Esophagus (tissue), 2 donors: Measurements from ENCODE around the gene PPP3CA. TPM values are rescaled to one million over a fixed set of nuclear protein-coding genes. Genes with fewer than 3 reads are reported as not detected.
"Not testable (repeated sequence)": the region's sequence is repeated elsewhere in the genome, so short reads cannot be mapped to it uniquely, and the experiment has no call there.

Source experiments
- H3K27ac ChIP-seq, 2 donors: one replicate each; pipeline ENCODE4 v1.5.1; 2013; ENCODE audit warnings: low read depth in 2 of 2, mild to moderate bottlenecking in 2 of 2, inconsistent platforms in 1 of 2, low read length in 1 of 2, moderate library complexity in 1 of 2
- H3K27me3 ChIP-seq, 2 donors: one replicate each; pipeline ENCODE4 v1.6.1; 2013; ENCODE audit warnings: low read length in 2 of 2, control low read depth in 1 of 2, mild to moderate bottlenecking in 1 of 2; ENCODE audit not compliant: insufficient read depth in 2 of 2, control insufficient read depth in 1 of 2
- H3K36me3 ChIP-seq, 2 donors: one replicate each; pipeline ENCODE4 v1.6.1; 2013; ENCODE audit warnings: low read length in 1 of 2; ENCODE audit not compliant: control insufficient read depth in 2 of 2, insufficient read depth in 2 of 2
- H3K4me1 ChIP-seq, 2 donors: one replicate each; pipeline ENCODE4 v1.6.1; 2013; ENCODE audit warnings: low read length in 1 of 2; ENCODE audit not compliant: control insufficient read depth in 2 of 2, insufficient read depth in 2 of 2
- H3K4me3 ChIP-seq, 2 donors: one replicate each; pipeline ENCODE4 v1.5.1; 2013; ENCODE audit warnings: low read length in 2 of 2, mild to moderate bottlenecking in 2 of 2, low read depth in 1 of 2, moderate library complexity in 1 of 2
- H3K9me3 ChIP-seq, 2 donors: one replicate each; pipeline ENCODE4 v1.6.1; 2013; ENCODE audit warnings: mild to moderate bottlenecking in 2 of 2, low read depth in 1 of 2, low read length in 1 of 2, moderate library complexity in 1 of 2; ENCODE audit not compliant: control insufficient read depth in 2 of 2, insufficient read depth in 1 of 2
- WGBS, 2 donors: extraction: QIAGEN DNeasy Blood & Tissue Kit; methylation state at CpG; one replicate each; pipeline ENCODE4 v1.1.7; 2013; 5-methylcytosine and 5-hydroxymethylcytosine counted together
- polyA plus RNA-seq, 2 donors: library from polyadenylated mRNA; stranded (reverse); fragments of 200-250 nt; gene quantifications; one replicate each; pipeline ENCODE4 v1.2.3, GENCODE V29; 2013
- donor health status: healthy with polysubstance abuse.
- donor health status: Bipolar disorder and iron deficiency.

PPP3CA gene
- polyA plus RNA-seq, 2 donors, result 5.2 to 5.8 TPM

DNA sequence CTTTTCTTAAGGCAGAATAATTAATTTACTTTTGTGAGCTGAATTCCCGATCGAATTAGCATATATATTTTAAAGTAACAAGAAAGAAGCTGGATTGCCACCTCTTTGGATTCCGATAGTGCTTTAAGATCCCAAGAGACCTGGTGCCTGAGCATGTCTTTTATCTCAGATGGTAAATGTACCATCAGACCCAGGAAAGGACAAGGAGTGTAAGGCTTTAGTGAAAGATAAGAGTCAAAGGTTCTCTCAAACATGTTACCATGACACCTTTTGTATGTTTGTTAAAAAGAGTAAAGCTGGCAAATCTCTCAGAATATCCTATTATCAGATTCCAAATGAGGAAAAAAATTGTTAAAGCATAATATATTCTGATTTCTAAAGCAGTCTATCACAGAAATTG lies 198.8 kb downstream of the PPP3CA start:
- WGBS, 2 donors, result 92 to 95% methylated on average over 3 of the region's 3 CpGs
- Histone ChIP-seq H3K4me1 (no peaks in the 10 kb centered on the region), H3K27ac (no peak overlapping the region), H3K27me3 (no peaks in the 10 kb centered on the region), H3K9me3 (no peaks in the 10 kb centered on the region), H3K36me3 (no peaks in the 10 kb centered on the region), H3K4me3 (no peak overlapping the region)

DNA sequence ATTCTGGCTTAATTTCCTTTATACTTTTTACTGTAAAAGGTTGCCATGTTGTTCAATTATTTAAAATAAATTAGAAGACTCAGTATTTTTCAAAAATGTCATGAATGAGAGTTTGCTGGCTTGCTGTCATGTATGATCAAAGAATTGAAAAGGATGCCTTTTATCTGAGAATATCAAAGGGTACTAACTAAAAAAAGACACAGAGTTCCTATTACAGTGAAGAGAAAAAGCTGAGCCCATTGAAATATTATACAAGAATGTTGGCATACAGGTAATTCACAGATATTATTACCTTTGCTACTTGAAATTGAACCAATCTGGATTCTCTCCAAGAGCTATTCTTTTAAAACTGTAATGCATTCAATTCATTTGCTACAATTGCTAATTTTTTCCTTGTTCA lies 200.0 kb downstream of the PPP3CA start:
- Histone ChIP-seq H3K27me3 (no peaks in the 10 kb centered on the region), H3K9me3 (no peaks in the 10 kb centered on the region), H3K36me3 (no peaks in the 10 kb centered on the region)

DNA sequence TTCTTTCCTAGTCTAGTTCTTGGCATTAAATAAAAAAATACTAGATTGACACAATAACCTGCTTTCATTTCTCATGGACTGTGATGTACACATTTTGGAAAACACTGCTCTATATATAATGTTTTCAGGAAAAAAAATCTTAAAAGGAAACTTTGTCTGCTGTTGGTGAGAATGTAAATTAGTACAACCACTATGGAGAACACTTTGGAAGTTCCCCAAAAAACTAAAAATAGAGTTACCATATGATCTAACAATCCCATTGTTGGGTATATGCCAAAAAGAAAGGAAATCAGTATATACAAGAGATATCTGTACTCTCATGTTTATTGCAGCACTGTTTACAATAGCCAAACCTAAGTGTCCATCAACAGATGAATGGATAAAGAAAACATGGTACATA lies 202.3 kb downstream of the PPP3CA start:
- Histone ChIP-seq H3K4me1 (no peaks in the 10 kb centered on the region), H3K27ac (no peak overlapping the region), H3K9me3 (no peaks in the 10 kb centered on the region)

More for the DNA sequence above, 200.0 kb downstream of the PPP3CA start:
- Histone ChIP-seq H3K4me3 (no peak overlapping the region), H3K4me1 (no peaks in the 10 kb centered on the region), H3K27ac (no peak overlapping the region)

DNA sequence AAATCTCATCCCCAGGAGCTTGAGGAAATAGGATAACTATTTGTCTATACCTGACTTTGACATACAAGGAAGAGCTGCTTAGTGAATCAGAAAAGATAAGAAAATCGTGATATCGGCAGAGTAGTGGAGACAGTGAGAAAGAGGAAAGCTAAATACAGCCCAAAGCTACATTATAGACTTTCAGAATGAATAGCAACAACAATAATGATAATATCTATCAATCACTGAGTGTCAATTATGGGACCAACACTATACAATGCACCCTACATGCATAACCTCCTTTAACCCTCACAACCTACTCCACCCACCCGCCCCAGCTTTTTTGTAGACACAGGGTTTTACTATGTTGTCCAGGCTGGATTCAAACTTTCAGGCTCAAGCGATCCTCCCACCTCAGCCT lies 205.1 kb downstream of the PPP3CA start:
- H3K27me3 ChIP-seq, result no peaks in the 10 kb centered on the region
- no peaks in the 10 kb centered on the region for H3K36me3 ChIP-seq
- H3K4me1 ChIP-seq, result no peaks in the 10 kb centered on the region
- no peak overlapping the region for H3K27ac ChIP-seq
- H3K4me3 ChIP-seq, result no peak overlapping the region
- WGBS, 2 donors, result 90 to 93% methylated on average over 4 of the region's 4 CpGs
- H3K9me3 ChIP-seq, result no peaks in the 10 kb centered on the region

More for the DNA sequence above, 202.3 kb downstream of the PPP3CA start:
- H3K4me3 ChIP-seq, result no peak overlapping the region
- H3K27me3 ChIP-seq, result no peaks in the 10 kb centered on the region
- H3K36me3 ChIP-seq, result no peaks in the 10 kb centered on the region

DNA sequence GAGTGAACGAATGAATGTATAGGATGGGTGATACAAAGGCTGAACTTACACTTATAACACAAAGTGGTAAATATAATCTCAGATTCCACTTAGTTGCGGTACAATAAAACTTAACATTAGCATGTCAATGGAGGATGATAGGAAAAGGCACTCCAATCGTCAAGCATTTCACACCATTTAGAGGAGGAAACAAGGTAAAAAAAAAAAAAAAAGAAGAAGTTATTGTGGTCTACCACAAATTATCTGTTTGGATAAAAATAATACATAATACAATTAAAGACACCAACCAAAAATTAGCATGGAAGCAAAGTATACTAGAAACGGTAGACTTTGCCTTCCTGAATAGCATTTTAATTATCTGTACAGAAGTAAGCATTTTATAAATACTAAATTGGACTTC lies 205.5 kb downstream of the PPP3CA start:
- Histone ChIP-seq H3K9me3 (no peaks in the 10 kb centered on the region), H3K4me1 (no peaks in the 10 kb centered on the region), H3K27me3 (no peaks in the 10 kb centered on the region), H3K4me3 (no peak overlapping the region), H3K27ac (no peak overlapping the region), H3K36me3 (no peaks in the 10 kb centered on the region)
- WGBS, 2 donors, result 87 to 91% methylated on average over 4 of the region's 4 CpGs

DNA sequence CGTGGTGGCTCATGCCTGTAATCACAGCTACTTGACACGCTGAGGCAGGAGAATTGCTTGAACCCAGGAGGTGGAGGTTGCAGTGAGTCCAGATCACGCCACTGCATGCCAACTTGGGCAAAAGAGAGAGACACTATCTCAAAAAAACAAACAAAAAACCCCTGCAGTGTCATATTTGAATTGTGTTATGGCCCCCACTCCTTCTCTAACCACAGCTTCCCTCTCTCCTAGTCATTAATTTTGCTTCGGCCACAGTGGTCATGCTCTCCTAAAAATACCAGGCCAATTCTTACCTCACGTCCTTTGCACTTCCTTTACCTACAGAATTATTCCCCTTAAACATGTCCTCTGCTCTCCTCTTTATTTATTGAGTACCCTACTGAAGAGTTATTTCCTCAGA lies 206.1 kb downstream of the PPP3CA start:
- H3K4me1 ChIP-seq, result no peaks in the 10 kb centered on the region
- no peak overlapping the region for H3K27ac ChIP-seq
- 80 to 84% methylated on average over 5 of the region's 5 CpGs for WGBS, 2 donors
- H3K4me3 ChIP-seq, result no peak overlapping the region
- no peaks in the 10 kb centered on the region for H3K27me3 ChIP-seq
- no peaks in the 10 kb centered on the region for H3K36me3 ChIP-seq
- no peaks in the 10 kb centered on the region for H3K9me3 ChIP-seq

DNA sequence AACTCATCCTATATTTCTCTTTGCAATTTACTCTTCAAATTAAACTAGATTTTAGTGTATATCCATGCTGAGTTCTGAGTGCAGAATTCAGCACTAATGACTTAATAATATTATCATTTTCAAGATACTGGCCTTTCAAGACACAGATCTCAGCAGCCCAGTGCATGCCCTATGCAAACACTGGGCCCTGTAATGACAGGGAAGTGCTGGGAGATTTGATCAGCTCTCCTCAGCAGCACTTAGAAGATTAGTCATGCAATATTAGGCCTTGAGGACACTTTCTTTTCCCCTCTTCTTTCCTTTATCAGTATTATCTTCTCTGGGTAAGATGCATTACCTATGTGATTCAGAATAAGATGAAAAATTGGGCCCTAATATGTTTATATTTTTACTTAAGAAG lies 207.1 kb downstream of the PPP3CA start:
- Histone ChIP-seq H3K4me1 (no peaks in the 10 kb centered on the region), H3K27ac (no peak overlapping the region), H3K4me3 (no peak overlapping the region), H3K9me3 (no peaks in the 10 kb centered on the region), H3K36me3 (no peaks in the 10 kb centered on the region), H3K27me3 (no peaks in the 10 kb centered on the region)

DNA sequence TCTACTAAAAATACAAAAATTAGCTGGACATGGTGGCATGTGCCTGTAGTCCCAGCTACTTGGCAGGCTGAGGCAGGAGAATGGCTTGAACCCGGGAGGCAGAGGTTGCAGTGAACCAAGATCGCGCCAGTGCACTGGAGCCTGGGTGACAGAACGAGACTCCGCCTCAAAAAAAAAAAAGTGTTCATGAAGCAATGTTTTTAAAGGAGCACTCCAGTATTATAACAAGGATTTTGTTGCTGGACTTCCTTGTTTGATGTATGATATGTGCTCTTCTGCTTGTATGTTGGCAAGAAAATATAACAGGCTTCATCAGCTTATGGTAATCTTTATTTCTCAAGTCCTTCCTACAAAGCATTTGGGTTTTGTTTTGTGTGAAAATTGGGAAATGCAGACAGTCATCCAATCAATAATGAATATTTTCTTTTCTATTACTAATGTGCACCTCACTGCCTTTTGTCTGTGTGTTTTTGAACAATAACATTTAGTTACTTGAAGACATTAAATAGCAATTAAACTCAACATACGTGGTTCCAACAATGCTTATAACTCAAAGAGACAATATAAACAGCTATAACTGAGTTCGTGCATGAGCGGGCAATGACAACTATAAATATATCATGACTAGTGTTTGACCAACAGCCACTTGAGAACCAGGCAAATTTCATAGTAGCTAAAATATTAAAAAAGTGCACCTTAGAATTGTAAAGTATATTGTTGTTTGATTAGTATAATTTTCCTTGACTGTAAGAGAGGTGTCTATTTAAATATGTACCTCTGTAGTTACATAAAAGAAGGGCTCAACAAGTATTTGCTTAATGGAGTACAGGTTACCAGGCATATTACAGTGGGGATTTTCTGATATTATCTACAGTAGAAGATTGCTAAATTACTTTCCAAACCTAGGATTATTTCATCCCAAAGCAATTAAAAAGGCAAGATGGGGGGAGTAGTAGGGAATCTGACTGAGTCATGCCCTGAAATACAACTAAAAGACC lies 210.7 kb downstream of the PPP3CA start:
- WGBS, 2 donors, result 86 to 90% methylated on average over 8 of the region's 8 CpGs
- no peaks in the 10 kb centered on the region for H3K4me1 ChIP-seq
- H3K27ac ChIP-seq, result no peak overlapping the region
- H3K27me3 ChIP-seq, result no peaks in the 10 kb centered on the region
- no peaks in the 10 kb centered on the region for H3K36me3 ChIP-seq
- no peaks in the 10 kb centered on the region for H3K9me3 ChIP-seq
- H3K4me3 ChIP-seq, result no peak overlapping the region

DNA sequence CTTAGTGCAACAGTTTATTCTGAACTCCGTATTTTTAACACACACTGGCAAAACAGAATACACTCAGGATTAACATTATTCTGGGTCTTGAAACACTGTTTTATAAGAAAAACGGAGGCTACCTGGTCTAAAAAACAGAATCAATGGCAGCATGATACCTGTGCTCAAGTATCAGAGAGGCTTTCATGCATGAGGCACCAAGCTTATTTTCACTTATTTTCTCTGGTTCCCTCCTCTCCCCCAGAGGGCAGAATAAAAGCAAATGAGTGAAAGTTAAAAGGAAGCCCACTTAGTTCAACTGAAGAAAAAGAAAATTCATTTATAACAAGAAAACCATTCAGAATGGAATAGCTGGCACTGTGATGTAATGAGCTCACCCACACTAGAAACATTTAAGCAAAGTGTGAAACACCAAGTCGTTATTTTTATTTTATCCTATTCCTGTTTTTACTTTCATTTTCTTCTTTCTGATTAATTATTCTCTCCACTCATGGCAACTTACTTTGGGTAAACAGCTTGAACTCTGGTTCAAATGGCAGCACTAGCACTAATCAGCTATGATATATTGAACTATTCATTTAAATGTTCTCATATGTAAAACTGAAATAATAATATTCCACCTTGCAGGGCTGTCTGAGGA lies 211.8 kb downstream of the PPP3CA start:
- no peak overlapping the region for H3K4me3 ChIP-seq
- no peak overlapping the region for H3K27ac ChIP-seq
- H3K4me1 ChIP-seq, result no peaks in the 10 kb centered on the region
- no peaks in the 10 kb centered on the region for H3K27me3 ChIP-seq
- no peaks in the 10 kb centered on the region for H3K36me3 ChIP-seq
- 62 to 63% methylated on average over 3 of the region's 3 CpGs for WGBS, 2 donors
- H3K9me3 ChIP-seq, result no peaks in the 10 kb centered on the region

DNA sequence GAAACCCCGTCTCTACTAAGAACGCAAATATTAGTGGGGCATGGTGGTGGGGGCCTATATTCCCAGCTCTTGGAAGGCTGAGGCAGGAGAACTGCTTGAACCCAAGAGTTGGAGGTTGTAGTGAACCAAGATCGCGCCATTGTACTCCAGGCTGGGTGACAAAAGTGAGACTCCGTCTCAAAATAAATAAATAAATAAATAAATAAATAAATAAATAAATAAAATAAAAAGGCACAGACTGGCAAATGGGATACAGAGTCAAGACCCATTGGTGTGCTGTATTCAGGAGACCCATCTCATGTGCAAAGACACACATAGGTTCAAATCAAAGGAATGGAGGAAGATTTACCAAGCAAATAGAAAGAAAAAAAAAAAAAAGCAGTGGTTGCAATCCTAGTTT lies 216.3 kb downstream of the PPP3CA start:
- H3K4me1 ChIP-seq, H3K27ac ChIP-seq, H3K9me3 ChIP-seq, H3K4me3 ChIP-seq, H3K36me3 ChIP-seq, H3K27me3 ChIP-seq: not testable (repeated sequence)
- WGBS, 2 donors, result 87 to 99% methylated on average over 5 of the region's 5 CpGs
